Hepatocyte (in vitro differentiated cells): ENCODE results near the gene SHROOM1. TPM values are rescaled to one million over a fixed set of nuclear protein-coding genes. Genes with fewer than 3 reads are reported as not detected.
"Not testable (repeated sequence)": the region's sequence is repeated elsewhere in the genome, so short reads cannot be mapped to it uniquely, and the experiment has no call there.

Experiments used
- DNase-seq: peaks from one replicate; pipeline ENCODE4 v3.0.0-alpha.2; 2016; ENCODE audit warnings: low spot score
- H2AFZ ChIP-seq: fragments of 200-600 bp; sonication (generic); 2 replicates; pipeline ENCODE4 v1.6.0; 2016; ENCODE audit warnings: antibody characterized with exemption, mild to moderate bottlenecking
- H3K27ac ChIP-seq: fragments of 200-600 bp; sonication (generic); 2 replicates; pipeline ENCODE4 v1.5.1; 2016; ENCODE audit warnings: mild to moderate bottlenecking
- H3K27me3 ChIP-seq: fragments of 200-600 bp; sonication (generic); 2 replicates; pipeline ENCODE4 v1.6.1; 2016
- H3K36me3 ChIP-seq: fragments of 200-600 bp; sonication (generic); replicated peaks from 2 replicates; pipeline ENCODE4 v1.5.1; 2016; ENCODE audit warnings: low read depth; ENCODE audit not compliant: insufficient read depth
- H3K4me1 ChIP-seq: fragments of 200-600 bp; sonication (generic); 2 replicates; pipeline ENCODE4 v1.5.1; 2016; ENCODE audit warnings: mild to moderate bottlenecking, moderate library complexity; ENCODE audit not compliant: insufficient read depth
- H3K4me2 ChIP-seq: fragments of 200-600 bp; sonication (generic); 2 replicates; pipeline ENCODE4 v1.6.0; 2016
- H3K4me3 ChIP-seq: fragments of 200-600 bp; sonication (generic); 2 replicates; pipeline ENCODE4 v1.5.1; 2016; ENCODE audit warnings: mild to moderate bottlenecking
- H3K79me2 ChIP-seq: fragments of 200-600 bp; sonication (generic); 2 replicates; pipeline ENCODE4 v1.6.0; 2017; ENCODE audit warnings: mild to moderate bottlenecking
- H3K9me2 ChIP-seq: fragments of 200-600 bp; sonication (generic); replicated peaks from 2 replicates; pipeline ENCODE4 v1.6.0; 2017; ENCODE audit warnings: mild to moderate bottlenecking; ENCODE audit not compliant: insufficient read depth
- H3K9me3 ChIP-seq: fragments of 200-600 bp; sonication (generic); 2 replicates; pipeline ENCODE4 v1.5.1; 2016; ENCODE audit warnings: low read depth, mild to moderate bottlenecking
- H4K20me1 ChIP-seq: fragments of 200-600 bp; sonication (generic); 2 replicates; pipeline ENCODE4 v1.6.0; 2016; ENCODE audit warnings: mild to moderate bottlenecking; ENCODE audit not compliant: insufficient read depth, poor library complexity, severe bottlenecking
- EZH2 ChIP-seq: fragments of 200-600 bp; sonication (generic); IDR thresholded peaks from 2 replicates; pipeline ENCODE4 v1.6.1; 2016; ENCODE audit warnings: antibody characterized with exemption, mild to moderate bottlenecking, borderline replicate concordance
- EZH2phosphoT487 ChIP-seq: fragments of 200-600 bp; sonication (generic); IDR thresholded peaks from one replicate; pipeline ENCODE4 v1.6.1; 2018; ENCODE audit warnings: antibody characterized with exemption, mild to moderate bottlenecking, low read depth, moderate library complexity; ENCODE audit not compliant: unreplicated experiment, severe bottlenecking
- WGBS: methylation state at CpG from one replicate; pipeline ENCODE4 v1.1.6; 2016; ENCODE audit warnings: low lambda C conversion rate; ENCODE audit errors: missing lambda C conversion rate; 5-methylcytosine and 5-hydroxymethylcytosine counted together
- polyA plus RNA-seq: library from polyadenylated mRNA; unstranded; fragments of >200 nt; fragmentation: Nextera tagmentation; extraction: Ambion mirVana; gene quantifications from 2 replicates; pipeline ENCODE4 v1.2.1, GENCODE V29; 2016
- total RNA-seq: library from RNA; depleted of rRNA; stranded (reverse); fragments of >200 nt; gene quantifications from 2 replicates; pipeline ENCODE4 v1.2.3, GENCODE V29; 2014
- TF ChIP-seq, protein P1 (sequence below): fragments of 200-600 bp; sonication (generic); IDR thresholded peaks from 2 replicates; pipeline ENCODE4 v1.5.1; 2016; ENCODE audit warnings: antibody characterized with exemption, mild to moderate bottlenecking; ENCODE audit not compliant: poor library complexity

Gene SHROOM1
- total and polyA plus RNA-seq, 2 experiments from 2014 or later, result 10.0 to 19.2 TPM

GRCh38 chr5:132859889-132860437 is 29.5 kb upstream of the SHROOM1 start:
- H3K36me3 ChIP-seq, result no peaks in the 10 kb centered on the region
- H3K4me2 ChIP-seq, result no peak overlapping the region
- TF ChIP-seq, protein P1, sequence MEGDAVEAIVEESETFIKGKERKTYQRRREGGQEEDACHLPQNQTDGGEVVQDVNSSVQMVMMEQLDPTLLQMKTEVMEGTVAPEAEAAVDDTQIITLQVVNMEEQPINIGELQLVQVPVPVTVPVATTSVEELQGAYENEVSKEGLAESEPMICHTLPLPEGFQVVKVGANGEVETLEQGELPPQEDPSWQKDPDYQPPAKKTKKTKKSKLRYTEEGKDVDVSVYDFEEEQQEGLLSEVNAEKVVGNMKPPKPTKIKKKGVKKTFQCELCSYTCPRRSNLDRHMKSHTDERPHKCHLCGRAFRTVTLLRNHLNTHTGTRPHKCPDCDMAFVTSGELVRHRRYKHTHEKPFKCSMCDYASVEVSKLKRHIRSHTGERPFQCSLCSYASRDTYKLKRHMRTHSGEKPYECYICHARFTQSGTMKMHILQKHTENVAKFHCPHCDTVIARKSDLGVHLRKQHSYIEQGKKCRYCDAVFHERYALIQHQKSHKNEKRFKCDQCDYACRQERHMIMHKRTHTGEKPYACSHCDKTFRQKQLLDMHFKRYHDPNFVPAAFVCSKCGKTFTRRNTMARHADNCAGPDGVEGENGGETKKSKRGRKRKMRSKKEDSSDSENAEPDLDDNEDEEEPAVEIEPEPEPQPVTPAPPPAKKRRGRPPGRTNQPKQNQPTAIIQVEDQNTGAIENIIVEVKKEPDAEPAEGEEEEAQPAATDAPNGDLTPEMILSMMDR, result no peak
- no peak for TF ChIP-seq EZH2
- no peak for TF ChIP-seq EZH2phosphoT487
- H3K9me3 ChIP-seq, result no peaks in the 10 kb centered on the region
- H3K4me1 ChIP-seq, result no peaks in the 10 kb centered on the region
- 91% methylated on average over 2 of the region's 2 CpGs for WGBS
- no peak for DNase-seq
- H3K9me2 ChIP-seq, result no peaks in the 10 kb centered on the region
- H3K79me2 ChIP-seq, result no peaks in the 10 kb centered on the region
- H3K4me3 ChIP-seq, result no peak overlapping the region
- no peak overlapping the region for H2AFZ ChIP-seq
- H4K20me1 ChIP-seq, result no peaks in the 10 kb centered on the region
- H3K27ac ChIP-seq, result no peak overlapping the region
- H3K27me3 ChIP-seq, result no peaks in the 10 kb centered on the region

DNA sequence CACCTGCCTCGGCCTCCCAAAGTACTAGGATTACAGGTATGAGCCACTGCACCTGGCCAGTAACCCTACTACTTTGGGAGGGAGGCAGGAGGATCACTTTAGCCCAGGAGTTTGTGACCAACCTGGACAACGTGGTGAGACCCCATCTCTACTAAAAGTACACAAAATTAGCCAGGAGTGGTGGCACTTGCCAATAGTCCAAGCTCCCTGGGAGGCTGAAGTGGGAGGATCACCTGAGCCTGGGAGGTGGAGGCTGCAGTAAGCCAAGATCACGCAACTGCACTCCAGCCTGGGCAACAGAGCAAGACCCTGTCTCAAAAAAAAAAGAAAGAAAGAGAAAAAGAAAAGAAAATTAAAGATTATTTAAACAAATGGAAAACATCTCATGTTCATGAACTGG is 25.6 kb upstream of the SHROOM1 start:
- H3K79me2 ChIP-seq, result no peaks in the 10 kb centered on the region
- no peak overlapping the region for H2AFZ ChIP-seq
- no peak overlapping the region for H3K27ac ChIP-seq
- 93% methylated on average over 3 of the region's 3 CpGs for WGBS
- no peak for DNase-seq
- H3K4me1 ChIP-seq, result peaks cover 7% of the 10 kb centered on the region
- H3K9me3 ChIP-seq, result no peaks in the 10 kb centered on the region
- no peaks in the 10 kb centered on the region for H3K36me3 ChIP-seq
- TF ChIP-seq EZH2 (no peak), EZH2phosphoT487 (no peak)
- TF ChIP-seq, protein P1, result no peak
- no peak overlapping the region for H3K4me2 ChIP-seq
- no peaks in the 10 kb centered on the region for H3K27me3 ChIP-seq
- H3K4me3 ChIP-seq, result no peak overlapping the region
- no peaks in the 10 kb centered on the region for H4K20me1 ChIP-seq
- H3K9me2 ChIP-seq, result no peaks in the 10 kb centered on the region

GRCh38 chr5:132854992-132855391 is 24.5 kb upstream of the SHROOM1 start:
- not testable (repeated sequence) for H3K4me2 ChIP-seq, H4K20me1 ChIP-seq, H2AFZ ChIP-seq, H3K4me3 ChIP-seq, DNase-seq, H3K9me2 ChIP-seq, H3K27me3 ChIP-seq, H3K4me1 ChIP-seq, H3K27ac ChIP-seq, H3K79me2 ChIP-seq, H3K9me3 ChIP-seq, H3K36me3 ChIP-seq
- WGBS, result 95% methylated on average over 5 of the region's 5 CpGs

DNA sequence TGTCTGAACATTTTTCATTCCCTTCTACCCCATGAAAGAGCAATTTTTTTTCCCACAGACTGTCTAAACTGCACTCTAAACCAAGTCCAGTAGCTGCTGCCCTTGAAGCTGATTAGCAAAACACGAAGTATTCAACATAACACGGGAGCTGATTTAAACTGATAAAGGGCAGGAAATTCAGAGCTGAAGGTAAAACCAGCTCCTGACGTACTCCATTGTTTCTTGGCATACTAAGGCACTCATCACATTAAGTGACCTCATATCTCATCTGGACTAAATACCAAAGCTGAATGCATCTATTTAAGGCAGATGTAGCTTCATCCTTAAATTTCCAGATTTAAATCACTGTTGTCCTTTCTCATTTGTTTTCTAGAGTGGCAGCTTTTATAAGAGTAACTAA is 23.9 kb upstream of the SHROOM1 start:
- Histone ChIP-seq H4K20me1 (no peaks in the 10 kb centered on the region), H3K4me1 (peaks cover 10% of the 10 kb centered on the region), H2AFZ (no peak overlapping the region), H3K27me3 (no peaks in the 10 kb centered on the region), H3K36me3 (no peaks in the 10 kb centered on the region), H3K9me2 (no peaks in the 10 kb centered on the region), H3K9me3 (no peaks in the 10 kb centered on the region), H3K4me3 (no peak overlapping the region), H3K4me2 (no peak overlapping the region), H3K27ac (peak overlapping the region; percentile 12), H3K79me2 (no peaks in the 10 kb centered on the region)
- 17% methylated on average over 3 of the region's 3 CpGs for WGBS
- DNase-seq, result no peak
- TF ChIP-seq EZH2phosphoT487, result no peak
- TF ChIP-seq, protein P1, result no peak
- TF ChIP-seq EZH2, result no peak
